ENCODE measurements around the gene BRAF.
"Not testable (repeated sequence)": the region's sequence is repeated elsewhere in the genome, so short reads cannot be mapped to it uniquely, and the experiment has no call there.

The BRAF gene

DNA sequence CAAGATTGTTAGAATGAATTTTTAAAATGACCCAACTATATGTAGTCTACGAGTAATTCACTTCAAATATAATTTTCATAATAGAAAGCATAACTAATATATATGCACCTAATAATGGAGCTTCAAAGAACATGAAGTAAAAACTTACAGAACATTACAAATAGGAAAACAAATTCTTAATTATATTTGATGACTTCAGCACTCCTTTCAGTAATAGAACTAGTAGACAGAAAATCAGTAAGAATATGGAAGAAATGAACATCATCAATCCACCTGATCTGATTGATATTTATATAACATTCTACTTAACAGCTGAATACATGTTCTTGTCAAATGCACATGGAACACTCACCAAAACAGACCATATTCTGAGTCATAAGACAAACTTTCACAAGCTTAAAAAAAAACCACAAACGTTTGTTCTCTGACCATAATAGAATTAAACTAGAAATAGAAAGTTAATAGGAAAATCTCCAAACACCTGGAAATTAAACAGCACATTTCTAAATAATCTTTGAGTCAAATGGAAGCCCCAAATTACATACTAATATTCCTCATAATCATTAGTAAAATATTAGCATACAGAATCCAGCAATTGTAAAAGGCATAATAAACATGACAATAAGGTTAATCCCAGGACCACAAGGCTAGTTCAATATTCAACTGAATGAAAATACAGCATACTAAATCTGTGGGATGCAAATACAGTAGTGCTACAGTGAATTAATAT lies 48.0 kb downstream of the BRAF start:
- Mint-ChIP-seq H3K36me3 (ENCODE audit: low read depth) (peaks cover 24% of the 10 kb centered on the region), H3K9me3 (no peaks in the 10 kb centered on the region), H3K4me1 (peaks cover 47% of the 10 kb centered on the region), H3K27me3 (no peaks in the 10 kb centered on the region), H3K27ac (no peak overlapping the region), H3K4me3 (no peak overlapping the region)
- no peak for DNase-seq
- ATAC-seq = peak; percentile 77

DNA sequence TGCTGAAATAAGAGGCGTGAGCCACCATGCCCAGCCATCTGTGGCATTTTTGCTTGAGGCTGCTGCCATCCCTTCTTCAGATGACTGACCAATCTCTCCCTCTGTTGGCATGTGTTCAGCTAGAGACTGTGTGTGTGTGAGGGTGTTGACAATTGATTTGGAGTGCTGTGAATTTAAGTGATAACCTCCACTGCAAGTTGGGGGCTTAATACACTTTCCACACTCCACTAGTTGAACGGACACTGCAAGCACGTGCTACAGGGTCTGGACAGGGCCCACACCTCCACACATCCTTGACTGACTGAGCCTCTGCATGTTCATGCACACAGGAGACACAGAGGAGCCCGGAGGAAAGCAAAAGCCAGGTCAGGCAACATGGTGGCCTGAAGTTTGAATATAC lies 51.3 kb downstream of the BRAF start:
- H3K27ac Mint-ChIP-seq = no peak overlapping the region

DNA sequence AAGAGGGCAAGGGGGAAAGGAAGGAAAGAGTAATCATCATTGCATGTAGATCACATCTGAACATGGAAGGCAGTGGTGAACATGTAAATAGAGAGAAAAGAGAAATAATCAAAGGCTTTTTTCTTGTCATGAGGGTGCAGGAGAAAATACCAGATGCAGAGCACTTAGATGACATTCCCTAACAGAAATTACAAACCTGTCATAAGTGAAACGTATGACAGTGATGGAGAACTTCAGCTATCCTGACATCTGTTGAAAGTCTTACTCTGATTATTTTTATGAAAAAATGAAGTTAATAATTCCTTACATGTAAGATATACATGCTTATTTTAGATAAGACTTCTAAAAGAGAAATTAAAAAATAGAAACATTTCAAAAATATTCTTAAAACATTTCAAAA lies 54.7 kb downstream of the BRAF start:
- Mint-ChIP-seq H3K36me3 (ENCODE audit: low read depth) (peaks cover 16% of the 10 kb centered on the region), H3K9me3 (no peaks in the 10 kb centered on the region), H3K4me3 (no peak overlapping the region), H3K4me1 (peaks cover 42% of the 10 kb centered on the region), H3K27me3 (no peaks in the 10 kb centered on the region), H3K27ac (no peak overlapping the region)
- ATAC-seq (no peak), DNase-seq (no peak)

More for the DNA sequence above, 51.3 kb downstream of the BRAF start:
- Mint-ChIP-seq H3K4me3 (no peak overlapping the region), H3K27me3 (no peaks in the 10 kb centered on the region), H3K4me1 (peaks cover 57% of the 10 kb centered on the region), H3K9me3 (no peaks in the 10 kb centered on the region), H3K36me3 (ENCODE audit: low read depth) (peaks cover 24% of the 10 kb centered on the region)
- ATAC-seq (no peak), DNase-seq (no peak)

DNA sequence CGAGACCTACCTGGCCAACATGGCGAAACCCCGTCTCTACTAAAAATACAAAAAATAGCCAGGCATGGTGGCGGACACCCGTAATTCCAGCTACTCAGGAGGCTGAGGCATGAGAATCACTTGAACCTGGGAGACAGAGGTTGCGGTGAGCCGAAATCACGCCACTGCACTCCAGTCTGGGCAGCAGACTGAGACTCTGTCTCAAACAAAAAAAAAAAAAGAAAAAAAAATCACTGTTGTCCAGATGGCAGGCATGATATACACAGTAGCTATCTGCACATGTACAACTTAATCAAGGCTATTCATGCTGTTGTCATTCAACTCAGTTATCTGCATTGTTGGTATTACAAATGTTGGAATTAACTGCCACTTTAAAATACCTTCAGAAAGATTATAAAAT lies 55.3 kb downstream of the BRAF start:
- DNase-seq (no peak), ATAC-seq (no peak)
- no peak overlapping the region for H3K27ac Mint-ChIP-seq
- H3K4me3 Mint-ChIP-seq = no peak overlapping the region
- peaks cover 4% of the 10 kb centered on the region for H3K9me3 Mint-ChIP-seq
- peaks cover 16% of the 10 kb centered on the region for H3K36me3 Mint-ChIP-seq (ENCODE audit: low read depth)
- H3K4me1 Mint-ChIP-seq = peaks cover 41% of the 10 kb centered on the region
- no peaks in the 10 kb centered on the region for H3K27me3 Mint-ChIP-seq

DNA sequence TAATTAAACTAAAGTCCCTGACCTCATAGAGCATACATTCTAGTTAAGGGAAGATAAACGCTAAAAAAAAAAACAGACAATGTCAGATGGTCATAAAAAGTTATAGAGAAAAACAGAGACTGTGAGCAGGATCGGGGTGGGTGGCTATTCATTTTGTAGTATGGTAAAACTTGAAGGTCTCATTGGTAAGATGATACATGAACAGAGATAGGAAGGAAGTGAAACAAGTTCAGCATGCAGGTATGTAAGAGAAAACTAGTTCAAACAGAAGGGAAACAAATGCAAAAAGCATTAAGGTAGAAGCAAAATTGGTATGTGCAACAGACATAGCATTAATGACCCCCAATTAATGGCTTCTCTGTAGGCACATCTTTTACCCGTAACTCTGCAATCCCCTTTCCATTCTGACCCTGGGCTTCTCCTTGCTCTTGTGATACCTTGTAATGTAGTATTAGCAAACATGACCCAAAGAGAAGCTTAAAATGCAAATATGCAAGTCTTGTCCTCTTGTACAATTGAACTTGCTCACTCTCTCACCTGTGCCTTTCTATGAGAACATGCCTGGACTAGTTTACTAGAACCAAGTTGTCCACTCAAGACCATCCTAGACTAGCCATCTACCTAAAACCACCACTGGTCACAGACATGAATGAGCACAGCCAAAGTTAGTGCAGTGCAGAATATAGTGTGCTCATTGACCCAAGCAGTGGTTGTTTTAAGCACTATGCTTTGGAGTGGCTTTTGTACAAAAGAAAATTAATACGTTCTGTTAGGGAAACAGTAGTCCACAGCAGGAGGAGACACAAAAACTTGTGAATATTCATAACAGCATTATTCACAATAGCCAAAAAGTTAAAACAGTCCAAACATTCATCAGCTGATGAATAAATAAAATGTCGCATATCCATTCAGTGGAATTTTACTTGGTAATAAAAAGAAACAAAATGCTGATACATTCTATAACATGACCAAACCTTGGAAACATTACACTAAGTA lies 57.0 kb downstream of the BRAF start:
- no peak overlapping the region for H3K27ac Mint-ChIP-seq
- no peaks in the 10 kb centered on the region for H3K27me3 Mint-ChIP-seq
- H3K9me3 Mint-ChIP-seq = peaks cover 8% of the 10 kb centered on the region
- peaks cover 42% of the 10 kb centered on the region for H3K4me1 Mint-ChIP-seq
- ATAC-seq (no peak), DNase-seq (no peak)
- no peak overlapping the region for H3K4me3 Mint-ChIP-seq
- H3K36me3 Mint-ChIP-seq (ENCODE audit: low read depth) = peaks cover 24% of the 10 kb centered on the region

DNA sequence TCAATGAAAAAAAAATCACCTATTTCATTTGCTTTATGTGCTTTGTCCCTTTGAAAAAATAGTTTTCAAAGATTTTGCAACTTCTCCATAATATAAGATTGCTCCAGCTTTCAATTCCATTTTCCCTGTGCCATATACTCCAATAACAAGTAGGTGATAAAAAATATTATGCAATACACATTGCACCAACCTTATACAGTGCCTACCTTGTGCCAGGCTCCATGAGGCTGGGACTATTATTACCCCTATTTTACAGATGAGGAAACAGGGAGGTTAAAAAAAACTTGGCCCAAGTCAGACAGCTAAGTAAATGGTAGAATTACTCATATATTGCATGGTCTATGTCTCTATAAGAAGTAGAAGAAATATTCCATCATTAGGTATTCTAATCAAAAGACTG lies 57.8 kb downstream of the BRAF start:
- Mint-ChIP-seq H3K27ac (no peak overlapping the region), H3K4me1 (peaks cover 44% of the 10 kb centered on the region), H3K27me3 (no peaks in the 10 kb centered on the region), H3K9me3 (peaks cover 8% of the 10 kb centered on the region), H3K4me3 (no peak overlapping the region), H3K36me3 (ENCODE audit: low read depth) (peaks cover 24% of the 10 kb centered on the region)
- no peak for ATAC-seq
- DNase-seq = no peak

DNA sequence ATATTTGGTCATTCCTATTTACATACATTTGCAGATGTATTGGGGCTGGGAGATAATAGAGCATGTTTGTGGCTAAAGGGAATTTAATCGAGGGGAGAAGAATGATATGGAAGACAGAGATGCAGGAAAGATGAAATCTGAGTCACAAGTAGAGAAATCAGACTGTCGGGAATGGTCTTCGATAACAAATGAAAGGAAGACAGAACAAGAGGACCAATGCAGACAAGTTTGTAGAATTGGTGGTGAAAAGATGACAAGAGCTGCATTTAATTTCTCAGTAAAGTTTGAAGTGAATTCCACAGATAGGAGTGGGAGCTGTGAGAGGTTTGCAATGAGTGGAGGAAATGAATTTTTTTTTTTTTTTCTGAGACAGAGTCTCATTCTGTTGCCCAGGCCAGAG lies 60.0 kb downstream of the BRAF start:
- no peak for ATAC-seq
- peaks cover 31% of the 10 kb centered on the region for H3K4me1 Mint-ChIP-seq
- no peaks in the 10 kb centered on the region for H3K27me3 Mint-ChIP-seq
- no peak for DNase-seq
- H3K36me3 Mint-ChIP-seq (ENCODE audit: low read depth) = peaks cover 24% of the 10 kb centered on the region
- H3K27ac Mint-ChIP-seq = no peak overlapping the region
- H3K4me3 Mint-ChIP-seq = no peak overlapping the region
- H3K9me3 Mint-ChIP-seq = peaks cover 8% of the 10 kb centered on the region

DNA sequence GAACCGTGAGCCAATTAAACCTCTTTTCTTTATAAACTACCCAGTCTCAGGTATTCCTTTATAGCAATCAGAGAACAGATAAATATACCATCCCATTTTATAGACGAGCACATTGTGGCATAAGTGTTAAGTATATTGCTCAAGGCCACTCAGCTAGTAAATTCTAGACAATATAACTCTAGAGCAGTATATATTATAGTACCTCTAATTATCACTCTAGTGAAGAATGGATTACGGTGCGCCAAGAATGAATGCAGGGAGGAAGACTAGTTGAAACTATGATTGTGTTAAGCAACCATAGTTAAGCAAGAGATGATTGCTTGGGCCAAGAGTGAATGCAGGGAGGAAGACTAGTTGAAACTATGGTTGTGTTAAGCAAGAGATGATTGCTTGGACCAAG lies 60.9 kb downstream of the BRAF start:
- H3K4me3 Mint-ChIP-seq = no peak overlapping the region
- peaks cover 8% of the 10 kb centered on the region for H3K9me3 Mint-ChIP-seq
- DNase-seq (no peak), ATAC-seq (no peak)
- H3K27ac Mint-ChIP-seq = no peak overlapping the region
- H3K4me1 Mint-ChIP-seq = peaks cover 29% of the 10 kb centered on the region
- H3K27me3 Mint-ChIP-seq = no peaks in the 10 kb centered on the region
- H3K36me3 Mint-ChIP-seq (ENCODE audit: low read depth) = peaks cover 24% of the 10 kb centered on the region

DNA sequence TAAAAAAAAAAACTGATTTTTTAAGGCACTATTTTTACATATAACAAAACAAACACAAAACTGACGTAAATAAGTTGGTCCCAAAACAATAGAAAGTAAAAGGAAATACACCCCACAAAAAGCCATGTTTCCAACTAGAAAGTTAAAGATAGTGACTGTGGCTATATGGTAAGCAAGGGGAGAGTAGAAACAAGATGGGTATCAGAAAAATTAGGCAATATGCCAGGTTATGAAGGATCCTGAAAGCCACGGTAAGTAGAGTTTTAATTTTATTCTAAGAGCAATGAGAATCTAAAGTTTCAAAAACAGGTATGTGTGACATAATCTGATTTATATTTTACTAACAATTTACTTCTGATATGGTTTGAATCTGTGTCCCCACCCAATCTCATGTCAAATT lies 61.5 kb downstream of the BRAF start:
- Mint-ChIP-seq H3K36me3 (ENCODE audit: low read depth) (peaks cover 21% of the 10 kb centered on the region), H3K9me3 (peaks cover 8% of the 10 kb centered on the region), H3K4me3 (no peak overlapping the region), H3K4me1 (peaks cover 25% of the 10 kb centered on the region), H3K27ac (no peak overlapping the region), H3K27me3 (no peaks in the 10 kb centered on the region)
- ATAC-seq (no peak), DNase-seq (no peak)

DNA sequence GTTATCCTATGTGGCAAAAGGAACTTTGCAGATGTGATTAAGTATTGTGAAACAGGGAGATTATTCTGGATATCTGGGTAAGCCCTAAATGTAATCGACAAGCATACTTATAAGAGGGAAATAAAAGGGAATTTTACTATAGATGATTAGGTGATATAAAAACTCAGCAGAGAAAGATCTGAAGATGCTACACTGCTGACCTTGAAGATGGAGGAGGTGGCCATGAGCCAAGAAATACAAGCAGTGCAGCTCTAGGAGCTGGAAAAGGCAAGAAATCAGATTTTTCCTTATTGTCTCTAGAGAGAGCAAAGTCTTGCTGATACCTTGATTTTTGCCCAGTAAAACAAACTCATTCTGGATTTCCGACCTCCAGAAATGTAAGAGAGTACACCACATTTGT lies 67.7 kb downstream of the BRAF start:
- ATAC-seq = no peak
- no peaks in the 10 kb centered on the region for H3K27me3 Mint-ChIP-seq
- H3K9me3 Mint-ChIP-seq = no peaks in the 10 kb centered on the region
- no peak for DNase-seq
- H3K27ac Mint-ChIP-seq = no peak overlapping the region
- peaks cover 6% of the 10 kb centered on the region for H3K36me3 Mint-ChIP-seq (ENCODE audit: low read depth)
- peaks cover 24% of the 10 kb centered on the region for H3K4me1 Mint-ChIP-seq
- no peak overlapping the region for H3K4me3 Mint-ChIP-seq

DNA sequence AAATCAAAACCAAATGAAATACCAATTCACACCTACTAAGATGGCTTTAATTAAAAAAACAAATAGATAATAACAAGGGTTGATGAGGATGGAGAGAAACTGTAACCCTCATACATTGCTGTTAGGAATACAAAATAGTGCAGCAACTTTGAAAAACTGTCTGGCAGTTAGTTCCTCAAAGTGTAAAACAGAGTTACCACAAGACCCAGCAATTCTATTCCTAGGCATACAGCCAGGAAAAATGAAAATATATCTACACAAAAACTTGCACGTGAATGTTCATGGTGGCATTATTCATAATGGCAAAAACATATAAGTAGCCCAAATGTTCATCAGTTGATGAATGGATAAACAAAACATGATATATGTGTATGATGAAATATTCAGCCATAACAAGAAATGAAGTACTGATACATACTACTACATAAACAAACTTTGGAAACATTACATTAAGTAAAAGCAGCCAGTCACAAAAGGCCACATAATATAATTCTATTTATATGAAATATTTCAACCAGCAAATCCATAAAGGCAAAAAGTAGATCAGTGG lies 83.5 kb downstream of the BRAF start:
- no peaks in the 10 kb centered on the region for H3K27me3 Mint-ChIP-seq
- H3K27ac Mint-ChIP-seq = no peak overlapping the region
- ATAC-seq = no peak
- H3K4me1 Mint-ChIP-seq = no peaks in the 10 kb centered on the region
- no peak for DNase-seq
- no peak overlapping the region for H3K4me3 Mint-ChIP-seq
- peaks cover 23% of the 10 kb centered on the region for H3K36me3 Mint-ChIP-seq (ENCODE audit: low read depth)
- no peaks in the 10 kb centered on the region for H3K9me3 Mint-ChIP-seq

DNA sequence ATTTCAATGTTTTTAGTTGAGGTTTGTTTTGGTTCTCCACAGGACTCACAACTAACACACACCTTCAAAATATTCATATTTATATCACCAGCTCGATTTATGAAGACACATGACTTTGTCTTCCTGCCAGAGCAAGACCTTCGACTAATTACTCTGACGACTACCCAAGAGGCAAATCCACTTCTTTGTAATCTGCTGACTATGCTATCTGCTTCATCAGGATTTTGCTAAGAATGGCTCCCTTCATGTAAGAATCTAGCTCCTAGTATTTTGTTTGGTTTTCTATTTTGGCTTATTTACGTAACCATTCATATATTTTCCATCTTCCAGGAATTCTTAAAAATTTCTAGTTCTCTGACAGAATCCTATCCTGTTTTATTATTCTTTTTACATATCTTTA lies 93.0 kb downstream of the BRAF start:
- peaks cover 20% of the 10 kb centered on the region for H3K36me3 Mint-ChIP-seq (ENCODE audit: low read depth)
- no peak for DNase-seq

DNA sequence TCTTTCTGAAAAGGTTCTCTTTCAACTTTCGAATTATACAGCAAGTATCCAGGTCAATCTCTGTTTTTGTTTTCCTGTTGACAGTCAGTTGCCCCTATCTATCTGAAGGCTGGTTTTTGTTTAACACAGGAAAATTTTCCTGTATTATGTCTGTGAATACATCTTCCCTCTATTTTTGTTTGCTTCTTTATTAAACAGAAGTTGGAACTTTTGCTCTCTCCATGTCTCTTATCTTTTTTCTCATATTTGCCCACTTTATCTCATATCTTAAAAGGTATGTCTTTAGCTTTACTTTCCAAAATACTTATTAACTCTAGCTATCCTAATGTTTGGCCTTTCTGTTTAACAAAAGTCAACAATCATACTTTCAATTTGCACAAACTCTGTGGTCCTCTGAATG lies 95.0 kb downstream of the BRAF start:
- no peak for DNase-seq
- H3K27ac Mint-ChIP-seq = peak overlapping the region; percentile 44
- no peak for ATAC-seq
- H3K36me3 Mint-ChIP-seq (ENCODE audit: low read depth) = peaks cover 17% of the 10 kb centered on the region
- H3K4me3 Mint-ChIP-seq = no peak overlapping the region
- H3K4me1 Mint-ChIP-seq = peaks cover 3% of the 10 kb centered on the region
- no peaks in the 10 kb centered on the region for H3K27me3 Mint-ChIP-seq
- H3K9me3 Mint-ChIP-seq = no peaks in the 10 kb centered on the region

More for the DNA sequence above, 93.0 kb downstream of the BRAF start:
- Mint-ChIP-seq H3K27ac (no peak overlapping the region), H3K4me1 (peaks cover 3% of the 10 kb centered on the region), H3K4me3 (no peak overlapping the region), H3K27me3 (no peaks in the 10 kb centered on the region), H3K9me3 (no peaks in the 10 kb centered on the region)
- no peak for ATAC-seq

DNA sequence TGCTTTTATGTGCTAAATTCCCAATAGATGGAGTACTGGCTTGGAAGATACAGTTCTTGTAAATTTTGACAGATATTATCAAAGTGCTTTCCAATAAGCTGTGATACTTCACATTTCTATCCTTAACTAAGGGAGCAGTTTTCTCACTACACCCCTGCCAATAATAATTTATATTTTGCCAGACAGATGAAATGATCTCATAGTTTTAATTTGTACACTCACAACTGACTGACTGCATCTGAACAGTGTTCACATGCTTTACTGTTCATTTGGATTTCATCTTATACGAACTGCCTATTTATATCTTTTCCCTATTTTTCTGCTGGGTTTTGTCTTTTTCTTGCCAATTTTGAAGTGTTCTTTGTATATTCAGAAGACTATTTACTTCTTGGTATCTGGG lies 96.0 kb downstream of the BRAF start:
- H3K27ac Mint-ChIP-seq = no peak overlapping the region
- ATAC-seq (no peak), DNase-seq (no peak)
- H3K4me3 Mint-ChIP-seq = no peak overlapping the region
- H3K36me3 Mint-ChIP-seq (ENCODE audit: low read depth) = peaks cover 16% of the 10 kb centered on the region
- H3K4me1 Mint-ChIP-seq = no peaks in the 10 kb centered on the region
- no peaks in the 10 kb centered on the region for H3K27me3 Mint-ChIP-seq
- H3K9me3 Mint-ChIP-seq = no peaks in the 10 kb centered on the region

DNA sequence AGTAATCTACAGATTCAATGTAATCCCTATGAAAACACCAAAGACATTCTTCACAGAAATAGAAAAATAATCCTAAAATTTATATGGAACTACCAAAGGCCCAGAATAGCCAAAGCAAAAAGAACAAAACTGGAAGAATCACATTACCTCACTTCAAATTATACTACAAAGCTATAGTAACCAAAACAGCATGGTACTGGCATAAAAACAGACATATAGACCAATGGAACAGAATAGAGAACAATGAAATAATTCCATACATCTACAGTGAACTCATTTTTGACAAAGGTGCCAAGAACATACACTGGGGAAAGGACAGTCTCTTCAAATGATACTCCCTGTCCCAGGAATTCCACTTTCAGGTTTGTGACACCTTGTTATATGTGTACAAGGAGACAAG lies 107.3 kb downstream of the BRAF start:
- H3K27me3 Mint-ChIP-seq, ATAC-seq: not testable (repeated sequence)

More for the DNA sequence above, 107.3 kb downstream of the BRAF start:
- not testable (repeated sequence) for H3K27ac Mint-ChIP-seq, H3K4me3 Mint-ChIP-seq, DNase-seq, H3K9me3 Mint-ChIP-seq
- H3K36me3 Mint-ChIP-seq (ENCODE audit: low read depth) = peaks cover 17% of the 10 kb centered on the region
- peaks cover 14% of the 10 kb centered on the region for H3K4me1 Mint-ChIP-seq
